ENCODE results near the gene DTD1. TPM values are rescaled to one million over a fixed set of nuclear protein-coding genes. Genes with fewer than 3 reads are reported as not detected.

Gene DTD1
- total RNA-seq, 6 experiments from 2014 or later, result 5.4 to 21.2 (median 7.5) TPM

GRCh38 chr20:18580012-18580411 lies 7.8 kb upstream of the DTD1 start:
- 93% methylated on average over 4 of the region's 4 CpGs for WGBS (ENCODE audit: insufficient coverage, low coverage, low lambda C conversion rate, missing lambda C conversion rate)
- Histone ChIP-seq H3K4me1 (no peaks in the 10 kb centered on the region), H3K9me3 (no peaks in the 10 kb centered on the region), H3K27ac (no peak overlapping the region), H3K36me3 (no peaks in the 10 kb centered on the region), H3K27me3 (no peaks in the 10 kb centered on the region), H3K4me3 (no peak overlapping the region)
- DNase-seq (no peak), ATAC-seq (no peak)
- intact Hi-C loops (cut with DNase I), result no loop called here
- no peak for TF ChIP-seq POLR2A (IDR thresholded peaks at IDR 0.05)
- TF ChIP-seq CTCF (IDR thresholded peaks at IDR 0.05), result no peak

- ATAC-seq, result peak in 1 of 4 donors; percentile 26
- H3K4me1 ChIP-seq, result peaks cover 0 to 3% (median 2%) of the 10 kb centered on the region in 4 donors
Observed at GRCh38 chr20:18585134-18585533, 2.7 kb upstream of the DTD1 start.

GRCh38 chr20:18588574-18588933 lies 700 bp downstream of the DTD1 start:
- intact Hi-C loops (cut with DNase I), result no loop called here
- Histone ChIP-seq H3K4me3 (peak overlapping the region; percentile 76 to 81 (median 81)), H3K9me3 (no peaks in the 10 kb centered on the region), H3K36me3 (no peaks in the 10 kb centered on the region), H3K27me3 (no peaks in the 10 kb centered on the region), H3K27ac (peak overlapping the region in 1 of 3 donors; percentile 65), H3K4me1 (peaks cover 0 to 3% (median 2%) of the 10 kb centered on the region in 4 donors)
- no peak for DNase-seq
- ATAC-seq, result no peak
- TF ChIP-seq POLR2A (IDR thresholded peaks at IDR 0.05), result no peak
- TF ChIP-seq CTCF (IDR thresholded peaks at IDR 0.05), result no peak
- WGBS (ENCODE audit: insufficient coverage, low coverage, low lambda C conversion rate, missing lambda C conversion rate), result 16% methylated on average over 15 of the region's 18 CpGs

More at GRCh38 chr20:18585134-18585533, 2.7 kb upstream of the DTD1 start:
- 89% methylated on average over 2 of the region's 2 CpGs for WGBS (ENCODE audit: insufficient coverage, low coverage, low lambda C conversion rate, missing lambda C conversion rate)
- Histone ChIP-seq H3K27me3 (no peaks in the 10 kb centered on the region), H3K4me3 (no peak overlapping the region), H3K36me3 (no peaks in the 10 kb centered on the region), H3K27ac (no peak overlapping the region), H3K9me3 (no peaks in the 10 kb centered on the region)
- DNase-seq, result no peak
- intact Hi-C loops (cut with DNase I), result no loop called here
- no peak for TF ChIP-seq POLR2A (IDR thresholded peaks at IDR 0.05)
- TF ChIP-seq CTCF (IDR thresholded peaks at IDR 0.05), result no peak

GRCh38 chr20:18589941-18590674 lies 2.3 kb downstream of the DTD1 start:
- Histone ChIP-seq H3K27me3 (no peaks in the 10 kb centered on the region), H3K4me1 (peaks cover 0 to 3% (median 2%) of the 10 kb centered on the region in 4 donors), H3K9me3 (no peaks in the 10 kb centered on the region), H3K4me3 (no peak overlapping the region), H3K27ac (no peak overlapping the region), H3K36me3 (no peaks in the 10 kb centered on the region)
- DNase-seq (no peak), ATAC-seq (no peak)
- 71% methylated on average over 8 of the region's 8 CpGs for WGBS (ENCODE audit: insufficient coverage, low coverage, low lambda C conversion rate, missing lambda C conversion rate)
- TF ChIP-seq POLR2A (IDR thresholded peaks at IDR 0.05) (no peak), CTCF (IDR thresholded peaks at IDR 0.05) (no peak)
- intact Hi-C loops (cut with DNase I), result no loop called here
